Colonic mucosa (tissue), 4 donors: Measurements from ENCODE around the gene SACS. TPM values are rescaled to one million over a fixed set of nuclear protein-coding genes. Genes with fewer than 3 reads are reported as not detected.

Experiments used
- DNase-seq: peaks from one replicate; pipeline ENCODE4 v3.0.0-alpha.2; 2020
- H3K27ac ChIP-seq: fragments of 200-600 bp; one replicate; pipeline ENCODE4 v1.8.0; 2021
- H3K27me3 ChIP-seq: fragments of 200-600 bp; one replicate; pipeline ENCODE4 v1.8.0; 2021
- H3K36me3 ChIP-seq: fragments of 200-600 bp; one replicate; pipeline ENCODE4 v1.8.0; 2021
- H3K4me1 ChIP-seq: fragments of 200-600 bp; one replicate; pipeline ENCODE4 v1.8.0; 2021; ENCODE audit warnings: mild to moderate bottlenecking
- H3K4me3 ChIP-seq: fragments of 200-600 bp; one replicate; pipeline ENCODE4 v1.8.0; 2021
- H3K9ac ChIP-seq, 2 donors: one replicate each; pipeline ENCODE4 v1.7.0; 2013; ENCODE audit warnings: control low read depth in 2 of 2, low read depth in 2 of 2, low read length in 2 of 2
- H3K9me3 ChIP-seq: fragments of 200-600 bp; one replicate; pipeline ENCODE4 v1.8.0; 2021
- CTCF ChIP-seq: fragments of 200-600 bp; IDR thresholded peaks from one replicate; pipeline ENCODE4 v1.8.0; 2022; ENCODE audit warnings: antibody characterized with exemption, mild to moderate bottlenecking
- intact Hi-C: fragments of 100-400 bp; cut with DNase I; formaldehyde crosslinking; loops from one replicate; pipeline ENCODE4 v1.14.1; 2022
- total RNA-seq, 2 donors: library from RNA; stranded (reverse); fragmentation: NEBNext Ultra II Directional in 1 of 2; extraction: Animal tissue kit (Norgen Biotek cat#: 25700) in 1 of 2; gene quantifications; one replicate each; pipeline ENCODE4 v1.2.1, GENCODE V29; 2021
- donor health status: healthy.
- donor health status: DM: no; HTN: no; CAD: no.
- donor health status: DM: no; HTN: no; CAD: no.

The SACS gene
- total RNA-seq, 2 donors from 2014 or later: 4.9 to 5.4 TPM

GRCh38 chr13:23365652-23366051, 67.8 kb downstream of the SACS start:
- no peak overlapping the region for H3K4me3 ChIP-seq
- intact Hi-C loops: no loop called here
- H3K4me1 ChIP-seq: no peaks in the 10 kb centered on the region
- H3K27me3 ChIP-seq: no peaks in the 10 kb centered on the region
- DNase-seq: no peak
- H3K9me3 ChIP-seq: no peaks in the 10 kb centered on the region
- no peak overlapping the region for H3K27ac ChIP-seq
- no peaks in the 10 kb centered on the region for H3K36me3 ChIP-seq
- H3K9ac ChIP-seq: no peak overlapping the region
- TF ChIP-seq CTCF: no peak

GRCh38 chr13:23359882-23360281, 73.6 kb downstream of the SACS start:
- TF ChIP-seq CTCF: no peak
- Histone ChIP-seq H3K27me3 (no peaks in the 10 kb centered on the region), H3K27ac (no peak overlapping the region), H3K4me1 (no peaks in the 10 kb centered on the region), H3K9ac (no peak overlapping the region), H3K36me3 (no peaks in the 10 kb centered on the region), H3K4me3 (no peak overlapping the region), H3K9me3 (no peaks in the 10 kb centered on the region)
- DNase-seq: no peak
- intact Hi-C loops: no loop called here

DNA sequence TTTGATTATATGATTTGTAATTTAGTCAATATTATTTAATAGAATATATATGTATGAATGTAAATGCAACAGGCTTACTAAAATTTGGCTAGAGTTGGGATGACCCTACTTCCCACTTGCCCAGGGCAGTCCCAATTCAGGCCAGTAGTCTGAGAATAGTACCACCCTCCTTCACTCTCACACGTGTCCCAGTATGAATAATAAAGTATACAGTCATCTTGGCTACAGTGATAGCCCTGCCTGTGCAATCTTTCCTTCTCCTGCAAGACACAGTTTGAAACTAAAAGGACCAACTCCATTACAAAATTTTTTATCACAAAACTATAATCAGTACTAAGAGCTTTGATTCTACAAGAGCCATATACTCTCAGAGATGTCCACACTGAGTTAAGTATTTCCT, 76.2 kb downstream of the SACS start:
- Histone ChIP-seq H3K4me1 (no peaks in the 10 kb centered on the region), H3K27me3 (no peaks in the 10 kb centered on the region), H3K36me3 (no peaks in the 10 kb centered on the region), H3K4me3 (no peak overlapping the region), H3K9ac (no peak overlapping the region), H3K27ac (no peak overlapping the region), H3K9me3 (no peaks in the 10 kb centered on the region)
- intact Hi-C loops: no loop called here
- DNase-seq: no peak
- no peak for TF ChIP-seq CTCF

GRCh38 chr13:23356368-23356767, 77.1 kb downstream of the SACS start:
- Histone ChIP-seq H3K27ac (no peak overlapping the region), H3K4me1 (no peaks in the 10 kb centered on the region), H3K36me3 (no peaks in the 10 kb centered on the region), H3K9ac (no peak overlapping the region), H3K27me3 (no peaks in the 10 kb centered on the region), H3K4me3 (no peak overlapping the region), H3K9me3 (no peaks in the 10 kb centered on the region)
- TF ChIP-seq CTCF: no peak
- no peak for DNase-seq
- intact Hi-C loops: no loop called here

DNA sequence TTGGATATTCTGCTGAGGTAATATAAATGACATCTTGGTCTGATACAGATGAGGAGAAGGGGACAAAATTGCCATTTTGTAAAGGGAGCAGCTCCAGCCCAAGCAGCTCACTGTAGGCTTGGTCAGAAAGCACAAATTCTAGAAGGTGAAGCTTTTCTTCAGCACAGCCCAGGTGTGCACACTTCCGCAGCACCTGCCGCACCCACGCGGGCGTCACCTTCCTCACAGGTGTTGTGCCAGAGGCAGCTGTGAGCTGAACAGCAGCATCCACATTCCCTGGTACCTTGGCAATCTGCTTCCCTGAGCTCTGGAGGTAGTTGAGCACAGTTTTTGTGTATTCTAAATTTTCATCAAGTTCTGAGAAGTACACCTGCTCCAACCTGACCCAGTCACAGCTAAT, 79.0 kb downstream of the SACS start:
- Histone ChIP-seq H3K27ac (no peak overlapping the region), H3K4me1 (no peaks in the 10 kb centered on the region), H3K9me3 (no peaks in the 10 kb centered on the region), H3K27me3 (no peaks in the 10 kb centered on the region), H3K4me3 (no peak overlapping the region), H3K9ac (no peak overlapping the region), H3K36me3 (no peaks in the 10 kb centered on the region)
- intact Hi-C loops: no loop called here
- no peak for DNase-seq
- no peak for TF ChIP-seq CTCF

DNA sequence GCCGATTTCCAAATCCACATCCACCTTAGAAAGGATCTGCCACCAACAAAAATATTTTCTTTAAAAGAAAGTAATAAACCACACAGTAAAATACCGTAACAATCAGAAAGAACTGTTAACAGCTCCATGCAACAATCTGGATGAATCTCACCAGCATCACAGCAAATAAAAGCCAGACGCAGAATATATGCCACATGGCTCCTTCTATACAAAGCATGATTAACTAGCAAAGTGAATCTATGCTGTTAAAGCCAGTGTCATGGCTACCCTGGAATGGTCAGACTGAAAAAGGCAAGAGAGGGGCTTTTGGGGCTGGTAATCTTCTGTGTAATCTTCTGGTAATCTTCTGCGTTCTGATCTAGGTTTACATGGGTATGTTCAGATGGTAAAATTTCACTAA, 81.3 kb downstream of the SACS start:
- H3K4me3 ChIP-seq: no peak overlapping the region
- DNase-seq: no peak
- no peak for TF ChIP-seq CTCF

More for the DNA sequence above, 81.3 kb downstream of the SACS start:
- Histone ChIP-seq H3K27me3 (no peaks in the 10 kb centered on the region), H3K4me1 (no peaks in the 10 kb centered on the region), H3K36me3 (no peaks in the 10 kb centered on the region), H3K27ac (no peak overlapping the region), H3K9ac (no peak overlapping the region), H3K9me3 (no peaks in the 10 kb centered on the region)
- intact Hi-C loops: no loop called here
